ENCODE measurements around the gene RANBP6.
"Not testable (repeated sequence)": the region's sequence is repeated elsewhere in the genome, so short reads cannot be mapped to it uniquely, and the experiment has no call there.

Gene RANBP6

DNA sequence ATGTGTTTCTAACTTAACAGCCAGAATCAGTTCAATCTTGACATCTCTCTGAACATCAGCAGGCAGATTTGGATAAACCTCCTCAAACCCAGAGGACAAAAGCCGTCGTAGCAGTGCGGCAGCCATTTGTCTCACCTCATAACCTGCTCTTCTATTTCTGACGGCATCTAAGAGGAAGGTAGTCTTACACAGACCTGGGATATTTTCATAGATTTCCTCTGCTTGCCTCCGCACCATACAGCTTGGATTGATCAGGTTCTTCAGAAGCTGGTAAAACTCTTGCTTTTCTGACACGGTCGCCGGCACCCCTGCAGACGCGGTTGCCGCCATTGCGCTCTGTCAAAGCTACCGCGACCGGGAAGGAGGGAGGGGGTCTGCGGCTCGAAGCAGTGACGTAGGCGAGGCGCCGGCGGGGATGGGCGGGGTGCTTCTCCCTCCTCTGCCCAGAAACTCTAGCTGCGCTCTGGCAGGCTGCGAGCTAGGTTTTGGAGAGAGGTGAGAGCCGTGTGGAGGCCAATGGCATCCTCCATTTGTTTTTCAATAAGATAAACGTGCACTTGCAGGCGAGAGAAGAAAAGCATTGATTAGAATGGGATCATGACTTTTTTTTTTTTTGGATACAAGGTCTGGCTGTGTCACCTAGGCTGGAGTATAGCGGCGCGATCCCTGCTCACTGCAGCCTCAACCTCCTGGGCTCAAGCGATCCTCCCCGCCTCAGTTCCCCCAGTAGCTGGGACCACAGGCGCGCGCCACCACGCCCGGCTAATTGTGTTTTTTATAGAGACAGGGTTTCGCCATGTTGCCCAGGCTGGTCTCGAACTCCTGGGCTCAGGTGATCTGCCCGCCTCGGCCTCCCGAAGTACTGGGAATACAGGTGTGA lies at the start of gene RANBP6:
Gene RANBP6 (minus strand): TSS at position 347 of the 880 bp plus-strand sequence. CDS start 17 bp downstream, at position 330.
- Histone ChIP-seq H3K4me1 (ENCODE audit: control insufficient read depth, insufficient read depth, low read length, unreplicated experiment) (peaks cover 8% of the 10 kb centered on the region), H3K79me2 (ENCODE audit: control insufficient read depth, insufficient read depth, low read length, unreplicated experiment) (peaks cover 45% of the 10 kb centered on the region), H3K36me3 (ENCODE audit: insufficient read depth, low read length) (peaks cover 19% of the 10 kb centered on the region), H3K4me3 (ENCODE audit: low read depth, low read length) (peak within 1 kb of the TSS; percentile 88), H2AFZ (ENCODE audit: low read length, unreplicated experiment) (peak within 1 kb of the TSS; percentile 85), H3K27me3 (ENCODE audit: insufficient read depth, low read length) (no peaks in the 10 kb centered on the region), H3K27ac (ENCODE audit: low read depth, low read length) (peak within 1 kb of the TSS; percentile 62)

DNA sequence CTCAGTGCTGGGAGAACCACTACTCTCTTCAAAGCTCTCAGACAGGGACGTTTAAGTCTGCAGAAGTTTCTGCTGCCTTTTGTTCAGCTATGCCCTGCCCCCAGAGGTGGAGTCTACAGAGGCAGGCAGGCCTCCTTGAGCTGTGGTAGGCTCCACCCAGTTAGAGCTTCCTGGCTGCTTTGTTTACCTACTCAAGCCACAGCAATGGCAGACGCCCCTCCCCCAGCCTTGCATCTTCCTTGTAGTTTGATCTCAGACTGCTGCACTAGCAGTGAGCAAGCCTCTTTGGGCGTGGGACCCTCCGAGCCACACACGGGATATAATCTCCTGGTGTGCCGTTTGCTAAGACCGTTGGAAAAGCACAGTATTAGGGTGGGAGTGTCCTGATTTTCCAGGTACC lies 47.7 kb upstream of the RANBP6 start:
- H3K79me2 ChIP-seq (ENCODE audit: control insufficient read depth, insufficient read depth, low read length, unreplicated experiment); H3K36me3 ChIP-seq (ENCODE audit: insufficient read depth, low read length); H3K27ac ChIP-seq (ENCODE audit: low read depth, low read length); H3K4me3 ChIP-seq (ENCODE audit: low read depth, low read length); H2AFZ ChIP-seq (ENCODE audit: low read length, unreplicated experiment); H3K4me1 ChIP-seq (ENCODE audit: control insufficient read depth, insufficient read depth, low read length, unreplicated experiment): not testable (repeated sequence)
- H3K27me3 ChIP-seq (ENCODE audit: insufficient read depth, low read length) = peaks cover 20% of the 10 kb centered on the region

GRCh38 chr9:6055666-6056065 lies 40.2 kb upstream of the RANBP6 start:
- Histone ChIP-seq H3K27ac (ENCODE audit: low read depth, low read length) (no peak overlapping the region), H3K36me3 (ENCODE audit: insufficient read depth, low read length) (no peaks in the 10 kb centered on the region), H3K4me3 (ENCODE audit: low read depth, low read length) (no peak overlapping the region), H3K79me2 (ENCODE audit: control insufficient read depth, insufficient read depth, low read length, unreplicated experiment) (no peaks in the 10 kb centered on the region), H3K27me3 (ENCODE audit: insufficient read depth, low read length) (no peaks in the 10 kb centered on the region), H2AFZ (ENCODE audit: low read length, unreplicated experiment) (no peak overlapping the region), H3K4me1 (ENCODE audit: control insufficient read depth, insufficient read depth, low read length, unreplicated experiment) (no peaks in the 10 kb centered on the region)

GRCh38 chr9:6055216-6055615 lies 39.8 kb upstream of the RANBP6 start:
- Histone ChIP-seq H3K36me3 (ENCODE audit: insufficient read depth, low read length) (no peaks in the 10 kb centered on the region), H3K27me3 (ENCODE audit: insufficient read depth, low read length) (no peaks in the 10 kb centered on the region), H3K4me1 (ENCODE audit: control insufficient read depth, insufficient read depth, low read length, unreplicated experiment) (no peaks in the 10 kb centered on the region), H3K79me2 (ENCODE audit: control insufficient read depth, insufficient read depth, low read length, unreplicated experiment) (no peaks in the 10 kb centered on the region), H3K27ac (ENCODE audit: low read depth, low read length) (no peak overlapping the region), H2AFZ (ENCODE audit: low read length, unreplicated experiment) (no peak overlapping the region), H3K4me3 (ENCODE audit: low read depth, low read length) (no peak overlapping the region)

GRCh38 chr9:6054280-6055099 lies 39.1 kb upstream of the RANBP6 start:
- Histone ChIP-seq H3K36me3 (ENCODE audit: insufficient read depth, low read length) (no peaks in the 10 kb centered on the region), H3K27ac (ENCODE audit: low read depth, low read length) (no peak overlapping the region), H2AFZ (ENCODE audit: low read length, unreplicated experiment) (no peak overlapping the region), H3K27me3 (ENCODE audit: insufficient read depth, low read length) (no peaks in the 10 kb centered on the region), H3K4me1 (ENCODE audit: control insufficient read depth, insufficient read depth, low read length, unreplicated experiment) (no peaks in the 10 kb centered on the region), H3K4me3 (ENCODE audit: low read depth, low read length) (no peak overlapping the region), H3K79me2 (ENCODE audit: control insufficient read depth, insufficient read depth, low read length, unreplicated experiment) (no peaks in the 10 kb centered on the region)

GRCh38 chr9:6052293-6052919 lies 37.0 kb upstream of the RANBP6 start:
- H3K4me1 ChIP-seq (ENCODE audit: control insufficient read depth, insufficient read depth, low read length, unreplicated experiment) = no peaks in the 10 kb centered on the region
- H3K4me3 ChIP-seq (ENCODE audit: low read depth, low read length) = no peak overlapping the region
- no peak overlapping the region for H3K27ac ChIP-seq (ENCODE audit: low read depth, low read length)
- H3K79me2 ChIP-seq (ENCODE audit: control insufficient read depth, insufficient read depth, low read length, unreplicated experiment) = no peaks in the 10 kb centered on the region
- no peaks in the 10 kb centered on the region for H3K36me3 ChIP-seq (ENCODE audit: insufficient read depth, low read length)
- no peak overlapping the region for H2AFZ ChIP-seq (ENCODE audit: low read length, unreplicated experiment)
- no peaks in the 10 kb centered on the region for H3K27me3 ChIP-seq (ENCODE audit: insufficient read depth, low read length)

- Histone ChIP-seq H3K4me3 (ENCODE audit: low read depth, low read length) (no peak overlapping the region), H3K4me1 (ENCODE audit: control insufficient read depth, insufficient read depth, low read length, unreplicated experiment) (no peaks in the 10 kb centered on the region), H3K36me3 (ENCODE audit: insufficient read depth, low read length) (no peaks in the 10 kb centered on the region), H3K27ac (ENCODE audit: low read depth, low read length) (no peak overlapping the region), H2AFZ (ENCODE audit: low read length, unreplicated experiment) (no peak overlapping the region), H3K79me2 (ENCODE audit: control insufficient read depth, insufficient read depth, low read length, unreplicated experiment) (no peaks in the 10 kb centered on the region), H3K27me3 (ENCODE audit: insufficient read depth, low read length) (peaks cover 8% of the 10 kb centered on the region)
Observed at GRCh38 chr9:6051511-6051950, 36.1 kb upstream of the RANBP6 start.

DNA sequence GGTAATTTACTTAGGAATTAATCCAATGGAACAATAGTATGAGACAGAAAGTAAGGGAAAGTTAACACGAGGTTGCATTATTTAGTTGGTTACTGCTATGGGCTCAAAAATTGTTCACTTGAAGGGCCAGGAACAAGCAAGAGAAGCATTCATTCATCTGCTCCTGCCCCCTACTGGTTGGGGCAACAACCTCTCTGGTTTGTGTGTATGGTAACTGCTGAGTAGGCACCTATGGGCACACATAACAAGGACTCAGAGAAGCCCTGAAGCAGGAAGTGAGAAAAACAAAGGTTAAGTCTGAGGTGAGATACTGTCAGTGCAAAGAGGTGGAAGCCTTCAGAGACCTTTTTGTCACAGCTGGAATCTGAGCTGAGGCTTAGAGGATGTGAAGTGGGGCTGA lies 34.4 kb upstream of the RANBP6 start:
- Histone ChIP-seq H3K27me3 (ENCODE audit: insufficient read depth, low read length) (peaks cover 22% of the 10 kb centered on the region), H3K79me2 (ENCODE audit: control insufficient read depth, insufficient read depth, low read length, unreplicated experiment) (no peaks in the 10 kb centered on the region), H2AFZ (ENCODE audit: low read length, unreplicated experiment) (no peak overlapping the region), H3K36me3 (ENCODE audit: insufficient read depth, low read length) (no peaks in the 10 kb centered on the region), H3K4me3 (ENCODE audit: low read depth, low read length) (no peak overlapping the region), H3K27ac (ENCODE audit: low read depth, low read length) (no peak overlapping the region), H3K4me1 (ENCODE audit: control insufficient read depth, insufficient read depth, low read length, unreplicated experiment) (no peaks in the 10 kb centered on the region)

DNA sequence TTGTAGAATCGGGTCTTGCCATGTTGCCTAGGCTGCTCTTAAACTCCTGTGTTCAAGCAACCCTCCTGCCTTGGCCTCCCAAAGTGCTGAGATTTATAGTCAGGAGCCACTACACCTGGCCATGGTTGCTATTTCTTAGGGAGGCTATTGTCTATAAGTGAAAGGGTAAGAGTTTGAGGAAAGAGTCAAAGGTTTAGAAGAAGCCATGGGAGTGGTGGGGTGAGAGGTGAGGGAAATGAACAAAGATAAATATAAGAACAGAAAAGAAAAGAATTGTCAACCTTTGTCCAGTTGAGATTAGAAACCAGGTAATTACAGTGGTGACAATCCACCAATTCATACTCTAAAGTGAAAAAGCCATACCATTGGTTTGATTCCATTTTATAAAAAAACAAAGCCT lies 32.6 kb upstream of the RANBP6 start:
- Histone ChIP-seq H3K36me3 (ENCODE audit: insufficient read depth, low read length) (no peaks in the 10 kb centered on the region), H2AFZ (ENCODE audit: low read length, unreplicated experiment) (no peak overlapping the region), H3K27me3 (ENCODE audit: insufficient read depth, low read length) (peaks cover 25% of the 10 kb centered on the region), H3K27ac (ENCODE audit: low read depth, low read length) (no peak overlapping the region), H3K4me1 (ENCODE audit: control insufficient read depth, insufficient read depth, low read length, unreplicated experiment) (no peaks in the 10 kb centered on the region), H3K79me2 (ENCODE audit: control insufficient read depth, insufficient read depth, low read length, unreplicated experiment) (no peaks in the 10 kb centered on the region), H3K4me3 (ENCODE audit: low read depth, low read length) (no peak overlapping the region)

DNA sequence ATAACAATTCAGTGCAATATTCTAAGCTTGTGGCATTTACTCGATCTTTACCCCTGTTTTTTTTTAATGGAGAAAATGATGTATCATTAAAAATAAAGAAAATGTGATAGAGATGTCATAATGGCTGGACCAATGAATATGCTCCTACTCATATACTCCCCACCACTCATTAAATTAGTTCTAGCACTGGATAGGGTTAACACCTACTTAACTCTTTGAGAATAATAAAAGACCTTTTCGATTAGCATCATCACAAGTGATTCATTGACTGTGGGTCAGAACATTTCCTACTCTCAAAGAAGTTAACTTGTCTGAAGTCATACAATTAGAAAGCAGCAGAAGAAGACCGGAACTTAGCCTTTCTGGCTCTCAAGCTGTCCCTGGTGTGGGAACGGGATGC lies 31.6 kb upstream of the RANBP6 start:
- Histone ChIP-seq H3K4me1 (ENCODE audit: control insufficient read depth, insufficient read depth, low read length, unreplicated experiment) (no peaks in the 10 kb centered on the region), H3K27me3 (ENCODE audit: insufficient read depth, low read length) (peaks cover 25% of the 10 kb centered on the region), H3K36me3 (ENCODE audit: insufficient read depth, low read length) (no peaks in the 10 kb centered on the region), H3K27ac (ENCODE audit: low read depth, low read length) (no peak overlapping the region), H2AFZ (ENCODE audit: low read length, unreplicated experiment) (no peak overlapping the region), H3K4me3 (ENCODE audit: low read depth, low read length) (no peak overlapping the region), H3K79me2 (ENCODE audit: control insufficient read depth, insufficient read depth, low read length, unreplicated experiment) (no peaks in the 10 kb centered on the region)

Measured in ACC112 (cell line).